H1 (cell line): ENCODE measurements around the gene CCDC185. TPM values are rescaled to one million over a fixed set of nuclear protein-coding genes. Genes with fewer than 3 reads are reported as not detected.

Source experiments
- SIX5 ChIP-seq: IDR thresholded peaks from 2 replicates; pipeline ENCODE4 v1.6.1; 2011; ENCODE audit warnings: mild to moderate bottlenecking, low read depth, low read length
- polyA plus RNA-seq, 7 experiments: library from polyadenylated mRNA; depleted of rRNA in 3 of 7; stranded (reverse) in 5 of 7; unstranded in 2 of 7; fragments of >200 nt in 5 of 7; fragments of 200-250 nt in 2 of 7; gene quantifications; 1 replicate in 5 of 7; 2 replicates in 1 of 7; 4 replicates in 1 of 7; pipeline versions ENCODE4 v1.2.1 to v1.2.3, GENCODE V29; 2011 to 2013; ENCODE audit warnings: missing spikeins in 2 of 7, mixed read lengths in 2 of 7
- total RNA-seq: library from RNA; stranded (reverse); fragmentation: NEBNext Ultra II Directional; extraction: Animal tissue kit (Norgen Biotek cat#: 25700); gene quantifications from 2 replicates; pipeline ENCODE4 v1.2.1, GENCODE V29; 2021

CCDC185 gene
- total and polyA plus RNA-seq, 2 of the 8 experiments (the other 6 are each of a cell fraction or from before 2014, with no cell fraction given) = not detected

DNA sequence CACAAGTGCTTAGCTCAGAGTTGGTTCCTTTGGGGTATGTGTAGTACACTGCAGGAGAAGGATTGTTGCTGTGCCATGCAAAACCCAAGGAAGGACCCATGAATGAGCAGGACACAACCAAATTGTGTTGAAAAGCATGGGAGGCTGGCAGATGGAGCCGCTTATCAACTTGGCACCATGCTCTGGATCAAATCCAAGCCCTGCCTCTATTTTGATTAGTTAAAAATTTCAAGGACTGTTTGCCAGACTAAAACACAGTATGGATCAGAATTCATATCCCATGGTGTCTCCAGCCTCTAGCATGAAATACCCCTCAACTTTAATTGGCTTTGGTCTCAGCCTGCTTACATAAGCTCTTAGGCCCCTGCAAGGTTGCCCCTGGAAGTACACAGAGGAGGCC, 27.8 kb downstream of the CCDC185 start (continued):
- no peak for TF ChIP-seq SIX5
